PC-3 (cell line): ENCODE data around the gene NHP2.

Experiments used
- EZH2 ChIP-seq: fragments of 300-600 bp; sonication (generic); IDR thresholded peaks from one replicate; pipeline ENCODE4 v1.6.1; 2017; ENCODE audit warnings: antibody characterized with exemption, mild to moderate bottlenecking, low read length; ENCODE audit not compliant: unreplicated experiment
- EZH2phosphoT487 ChIP-seq: fragments of 300-600 bp; sonication (generic); IDR thresholded peaks from 2 replicates; pipeline ENCODE4 v1.6.1; 2018; ENCODE audit warnings: mild to moderate bottlenecking, antibody characterized with exemption, low read length, borderline replicate concordance
- TF ChIP-seq, protein P1 (sequence below): fragments of 300-600 bp; sonication (generic); conservative IDR thresholded peaks from 2 replicates; pipeline ENCODE4 v1.5.1; 2017; ENCODE audit warnings: antibody characterized with exemption, low read depth, mild to moderate bottlenecking, low read length

DNA sequence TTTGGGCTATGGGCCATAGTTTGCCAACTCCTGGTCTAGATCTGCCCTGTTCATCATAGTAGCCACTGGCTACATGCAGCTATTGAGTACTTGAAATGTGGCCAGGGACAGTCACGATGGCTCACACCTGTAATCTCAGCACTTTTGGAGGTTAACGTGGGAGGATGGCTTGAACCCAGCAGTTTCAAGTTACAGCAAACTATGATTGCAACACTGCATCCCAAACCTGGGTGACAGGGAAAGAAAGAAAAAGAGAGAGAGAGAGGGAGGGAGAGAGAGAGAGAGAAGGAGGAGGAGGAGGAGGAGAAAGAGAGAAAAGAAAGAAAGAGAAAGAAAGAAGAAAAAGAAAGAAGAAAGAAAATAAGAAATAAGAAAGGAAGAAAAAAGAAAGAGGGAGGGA is 38.6 kb upstream of the NHP2 start:
- TF ChIP-seq EZH2 = no peak
- TF ChIP-seq, protein P1, sequence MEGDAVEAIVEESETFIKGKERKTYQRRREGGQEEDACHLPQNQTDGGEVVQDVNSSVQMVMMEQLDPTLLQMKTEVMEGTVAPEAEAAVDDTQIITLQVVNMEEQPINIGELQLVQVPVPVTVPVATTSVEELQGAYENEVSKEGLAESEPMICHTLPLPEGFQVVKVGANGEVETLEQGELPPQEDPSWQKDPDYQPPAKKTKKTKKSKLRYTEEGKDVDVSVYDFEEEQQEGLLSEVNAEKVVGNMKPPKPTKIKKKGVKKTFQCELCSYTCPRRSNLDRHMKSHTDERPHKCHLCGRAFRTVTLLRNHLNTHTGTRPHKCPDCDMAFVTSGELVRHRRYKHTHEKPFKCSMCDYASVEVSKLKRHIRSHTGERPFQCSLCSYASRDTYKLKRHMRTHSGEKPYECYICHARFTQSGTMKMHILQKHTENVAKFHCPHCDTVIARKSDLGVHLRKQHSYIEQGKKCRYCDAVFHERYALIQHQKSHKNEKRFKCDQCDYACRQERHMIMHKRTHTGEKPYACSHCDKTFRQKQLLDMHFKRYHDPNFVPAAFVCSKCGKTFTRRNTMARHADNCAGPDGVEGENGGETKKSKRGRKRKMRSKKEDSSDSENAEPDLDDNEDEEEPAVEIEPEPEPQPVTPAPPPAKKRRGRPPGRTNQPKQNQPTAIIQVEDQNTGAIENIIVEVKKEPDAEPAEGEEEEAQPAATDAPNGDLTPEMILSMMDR = no peak
- no peak for TF ChIP-seq EZH2phosphoT487
